Astrocyte (in vitro differentiated cells and primary cell): Measurements from ENCODE around the gene GDPD5.

Experiments
- EZH2 ChIP-seq: IDR thresholded peaks from 2 replicates; pipeline ENCODE4 v1.6.1; 2012; ENCODE audit warnings: mild to moderate bottlenecking, low read length, inconsistent platforms; ENCODE audit not compliant: insufficient read depth
- TF ChIP-seq, protein P1 (sequence below): IDR thresholded peaks from 2 replicates; pipeline ENCODE4 v1.5.1; 2011; ENCODE audit warnings: low read depth, mild to moderate bottlenecking, inconsistent platforms, low read length, moderate library complexity; ENCODE audit not compliant: insufficient read depth

DNA sequence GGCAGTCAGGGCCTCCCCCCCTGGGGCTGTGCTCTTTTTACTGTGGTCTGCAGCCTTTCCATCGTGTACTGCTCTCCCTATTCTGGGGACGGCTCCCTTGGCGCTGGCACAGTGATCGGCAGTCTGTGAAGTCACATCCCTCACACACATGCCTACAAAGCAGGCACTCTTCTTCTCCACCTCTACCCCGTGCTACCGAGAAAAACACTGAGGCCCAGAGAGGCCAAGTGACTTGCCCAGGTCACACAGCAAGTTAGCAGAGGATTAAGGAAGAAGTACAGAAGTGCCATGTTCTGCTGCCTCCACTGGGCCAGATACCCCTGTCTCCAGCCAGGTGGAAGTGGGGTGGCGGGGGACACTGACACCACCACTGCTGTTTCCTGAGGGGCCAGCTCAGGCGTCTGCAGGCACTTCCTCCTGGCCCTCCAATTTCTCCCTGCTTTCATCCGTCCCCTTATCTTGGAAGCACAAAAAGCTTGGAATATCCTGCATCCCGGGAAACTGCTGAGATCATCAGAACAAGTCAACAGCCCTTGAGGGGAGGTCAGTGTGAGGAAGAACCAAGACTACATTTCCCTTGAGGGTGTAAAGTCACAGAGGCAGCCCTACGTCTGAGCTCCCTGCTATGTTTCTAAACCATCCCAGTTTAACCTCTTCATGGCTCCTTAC, 62.5 kb downstream of the GDPD5 start:
- TF ChIP-seq, protein P1, sequence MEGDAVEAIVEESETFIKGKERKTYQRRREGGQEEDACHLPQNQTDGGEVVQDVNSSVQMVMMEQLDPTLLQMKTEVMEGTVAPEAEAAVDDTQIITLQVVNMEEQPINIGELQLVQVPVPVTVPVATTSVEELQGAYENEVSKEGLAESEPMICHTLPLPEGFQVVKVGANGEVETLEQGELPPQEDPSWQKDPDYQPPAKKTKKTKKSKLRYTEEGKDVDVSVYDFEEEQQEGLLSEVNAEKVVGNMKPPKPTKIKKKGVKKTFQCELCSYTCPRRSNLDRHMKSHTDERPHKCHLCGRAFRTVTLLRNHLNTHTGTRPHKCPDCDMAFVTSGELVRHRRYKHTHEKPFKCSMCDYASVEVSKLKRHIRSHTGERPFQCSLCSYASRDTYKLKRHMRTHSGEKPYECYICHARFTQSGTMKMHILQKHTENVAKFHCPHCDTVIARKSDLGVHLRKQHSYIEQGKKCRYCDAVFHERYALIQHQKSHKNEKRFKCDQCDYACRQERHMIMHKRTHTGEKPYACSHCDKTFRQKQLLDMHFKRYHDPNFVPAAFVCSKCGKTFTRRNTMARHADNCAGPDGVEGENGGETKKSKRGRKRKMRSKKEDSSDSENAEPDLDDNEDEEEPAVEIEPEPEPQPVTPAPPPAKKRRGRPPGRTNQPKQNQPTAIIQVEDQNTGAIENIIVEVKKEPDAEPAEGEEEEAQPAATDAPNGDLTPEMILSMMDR, result no peak
- TF ChIP-seq EZH2, result no peak
